ENCODE data around the gene CYP2A7.
"Not testable (repeated sequence)": the region's sequence is repeated elsewhere in the genome, so short reads cannot be mapped to it uniquely, and the experiment has no call there.

Gene CYP2A7

DNA sequence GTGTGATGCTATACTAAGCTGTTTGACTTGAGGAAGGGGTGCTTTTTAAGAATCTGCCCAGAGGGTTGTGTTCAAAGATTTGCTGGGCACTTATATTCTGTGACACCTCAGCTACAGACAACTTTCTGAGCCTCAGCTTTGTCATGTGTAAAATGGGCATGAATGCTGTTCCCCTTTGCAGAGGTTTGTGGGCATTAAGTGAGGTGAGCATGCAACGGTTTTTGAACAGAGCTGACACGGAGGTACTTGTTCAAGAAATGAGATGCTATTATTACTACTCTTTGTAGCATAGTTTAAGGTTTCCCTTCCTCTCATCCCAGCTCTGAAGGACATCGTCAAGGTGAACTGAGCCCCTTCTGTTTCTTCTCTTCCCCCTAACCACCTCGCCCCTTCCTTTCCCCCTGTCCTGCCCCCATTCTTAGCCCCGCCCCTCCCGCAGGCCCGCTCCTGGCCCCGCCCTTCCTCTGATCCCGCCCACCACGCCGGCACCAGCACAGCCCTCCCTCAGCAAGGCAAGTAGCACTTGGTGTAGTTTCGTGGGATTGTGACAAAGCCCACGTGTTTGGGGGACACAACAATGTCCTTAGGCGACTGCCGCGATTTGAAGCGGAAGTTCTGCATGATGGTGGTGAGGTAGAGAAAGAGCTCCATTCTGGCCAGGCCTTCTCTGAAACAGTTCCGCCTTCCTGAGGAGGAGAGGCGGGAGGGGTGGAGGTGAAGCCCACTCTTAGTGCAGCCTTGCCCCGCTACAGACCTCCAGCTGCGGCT, 26.1 kb upstream of the CYP2A7 start:
- no peaks in the 10 kb centered on the region for H3K4me1 ChIP-seq (ENCODE audit: insufficient read depth, low read length)
- H3K9ac ChIP-seq (ENCODE audit: low read depth, low read length), result peak overlapping the region; percentile 34; the same call in 1 of the 2 replicates
- no peaks in the 10 kb centered on the region for H3K36me3 ChIP-seq (ENCODE audit: insufficient read depth, low read length)
- H3K9me3 ChIP-seq (ENCODE audit: control insufficient read depth, insufficient read depth, low read length), result no peaks in the 10 kb centered on the region

DNA sequence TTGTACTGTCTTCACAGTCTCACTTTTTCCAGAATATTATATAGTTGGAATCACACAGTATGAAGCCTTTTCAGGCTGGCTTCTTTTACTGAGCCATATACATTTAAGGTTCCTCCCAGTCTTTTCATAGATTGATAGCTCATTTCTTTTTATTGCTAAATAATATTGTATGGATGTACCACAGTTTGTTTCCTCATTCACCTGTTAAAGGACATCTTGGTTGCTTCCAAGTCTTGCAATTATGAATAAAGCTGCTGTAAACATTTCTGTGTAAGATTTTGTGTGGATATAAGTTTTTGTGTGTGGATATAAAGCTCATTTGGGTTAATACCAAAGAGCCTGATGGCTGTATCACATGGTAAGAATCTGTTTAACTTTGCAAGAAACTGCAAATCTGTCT, 24.5 kb upstream of the CYP2A7 start:
- Histone ChIP-seq H3K4me1 (ENCODE audit: insufficient read depth, low read length) (no peaks in the 10 kb centered on the region), H3K9me3 (ENCODE audit: control insufficient read depth, insufficient read depth, low read length) (no peaks in the 10 kb centered on the region), H3K36me3 (ENCODE audit: insufficient read depth, low read length) (no peaks in the 10 kb centered on the region), H3K9ac (ENCODE audit: low read depth, low read length) (no peak overlapping the region)

DNA sequence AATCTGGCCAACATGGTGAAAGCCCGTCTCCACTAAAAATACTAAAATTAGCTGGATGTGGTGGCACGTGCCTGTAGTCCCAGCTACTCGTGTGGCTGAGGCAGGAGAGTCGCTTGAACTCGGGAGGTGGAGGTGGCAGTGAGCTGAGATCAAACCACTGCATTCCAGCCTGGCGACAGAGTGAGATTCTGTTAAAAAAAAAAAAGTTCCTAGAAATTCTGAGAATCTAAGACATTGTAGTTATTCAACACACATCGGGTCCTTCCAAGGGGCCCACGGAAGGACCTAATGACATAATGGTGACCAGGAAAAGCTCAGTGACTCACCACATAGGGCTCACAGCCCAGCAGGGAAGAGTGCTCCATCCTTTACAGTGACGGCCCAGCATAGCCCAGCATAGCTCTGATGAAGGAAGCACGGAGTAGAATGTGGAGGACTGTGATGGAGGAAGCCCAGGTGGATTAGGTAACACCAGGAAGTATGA, 22.7 kb upstream of the CYP2A7 start:
- H3K4me1 ChIP-seq (ENCODE audit: insufficient read depth, low read length); H3K36me3 ChIP-seq (ENCODE audit: insufficient read depth, low read length); H3K9me3 ChIP-seq (ENCODE audit: control insufficient read depth, insufficient read depth, low read length); H3K9ac ChIP-seq (ENCODE audit: low read depth, low read length): not testable (repeated sequence)

DNA sequence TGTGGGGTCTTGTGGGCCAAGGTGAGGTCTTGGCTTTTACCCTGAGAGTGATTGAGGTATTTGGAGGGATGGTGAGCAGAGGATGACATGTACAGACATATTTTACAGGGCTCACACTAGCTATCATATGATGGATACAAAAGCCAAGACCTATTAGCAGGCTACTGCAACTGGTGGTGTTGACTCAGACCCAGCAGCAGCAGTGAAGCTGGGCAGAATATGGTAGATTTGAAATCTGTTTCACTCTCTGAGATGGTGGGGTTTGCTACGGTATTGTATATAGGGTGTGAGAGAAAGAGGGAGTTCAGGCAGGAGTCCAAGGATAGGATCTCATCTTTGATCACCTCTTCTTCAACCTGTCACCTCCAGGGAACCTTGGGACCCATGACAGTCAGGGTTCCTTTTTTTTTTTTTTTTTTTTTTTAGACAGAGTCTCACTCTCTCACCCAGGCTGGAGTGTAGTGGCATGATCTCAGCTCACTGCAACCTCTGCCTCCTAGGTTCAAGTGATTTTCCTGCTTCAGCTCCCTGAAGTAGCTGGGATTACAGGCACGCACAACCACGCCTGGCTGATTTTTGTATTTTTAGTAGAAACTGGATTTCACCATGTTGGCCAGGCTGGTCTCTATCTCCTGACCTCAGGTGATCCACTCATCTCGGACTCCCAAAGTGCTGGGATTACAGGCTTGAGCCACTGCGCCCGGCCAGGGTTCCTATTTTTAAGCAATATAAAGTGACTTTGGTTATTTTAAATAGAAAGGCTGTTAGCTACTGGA, 20.1 kb upstream of the CYP2A7 start:
- H3K4me1 ChIP-seq (ENCODE audit: insufficient read depth, low read length); H3K9me3 ChIP-seq (ENCODE audit: control insufficient read depth, insufficient read depth, low read length); H3K9ac ChIP-seq (ENCODE audit: low read depth, low read length); H3K36me3 ChIP-seq (ENCODE audit: insufficient read depth, low read length): not testable (repeated sequence)

DNA sequence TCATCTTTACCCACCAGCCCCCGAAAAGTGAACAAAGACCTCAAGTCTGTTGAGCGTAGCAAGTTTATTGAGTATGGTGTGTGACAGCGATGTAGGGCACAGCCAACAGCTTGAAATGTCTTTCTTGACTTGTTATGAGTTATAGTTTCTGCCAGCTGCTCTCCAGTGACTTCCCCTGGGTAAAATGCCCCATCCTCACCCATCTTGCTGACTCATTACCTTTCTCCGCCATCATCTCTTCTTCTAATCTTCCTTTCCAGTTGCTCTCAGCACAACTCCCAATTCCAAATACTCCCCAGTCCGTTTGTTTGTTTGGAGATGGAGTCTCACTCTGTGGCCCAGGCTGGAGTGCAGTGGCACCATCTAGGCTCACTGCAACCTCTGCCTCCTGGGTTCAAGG, 18.5 kb upstream of the CYP2A7 start:
- not testable (repeated sequence) for H3K9me3 ChIP-seq (ENCODE audit: control insufficient read depth, insufficient read depth, low read length); H3K4me1 ChIP-seq (ENCODE audit: insufficient read depth, low read length); H3K9ac ChIP-seq (ENCODE audit: low read depth, low read length); H3K36me3 ChIP-seq (ENCODE audit: insufficient read depth, low read length)

DNA sequence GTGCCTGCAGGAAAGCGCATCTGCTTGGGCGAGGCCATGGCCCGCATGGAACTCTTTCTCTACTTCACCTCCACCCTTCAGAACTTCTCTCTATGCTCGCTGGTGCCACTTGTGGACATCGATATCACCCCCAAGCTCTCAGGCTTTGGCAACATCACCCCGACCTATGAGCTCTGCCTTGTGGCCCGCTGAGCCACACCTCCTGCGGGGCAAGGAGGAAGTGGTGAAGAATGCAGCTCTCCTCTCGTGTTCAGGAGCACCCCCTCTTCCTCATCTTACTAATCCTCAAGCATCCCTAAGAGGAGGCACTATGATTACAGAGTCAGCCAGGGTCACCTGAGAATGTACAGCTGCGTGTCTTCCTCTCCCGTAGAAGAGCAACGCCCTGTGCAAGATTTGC, 17.9 kb upstream of the CYP2A7 start:
- not testable (repeated sequence) for H3K36me3 ChIP-seq (ENCODE audit: insufficient read depth, low read length); H3K9me3 ChIP-seq (ENCODE audit: control insufficient read depth, insufficient read depth, low read length); H3K9ac ChIP-seq (ENCODE audit: low read depth, low read length); H3K4me1 ChIP-seq (ENCODE audit: insufficient read depth, low read length)

DNA sequence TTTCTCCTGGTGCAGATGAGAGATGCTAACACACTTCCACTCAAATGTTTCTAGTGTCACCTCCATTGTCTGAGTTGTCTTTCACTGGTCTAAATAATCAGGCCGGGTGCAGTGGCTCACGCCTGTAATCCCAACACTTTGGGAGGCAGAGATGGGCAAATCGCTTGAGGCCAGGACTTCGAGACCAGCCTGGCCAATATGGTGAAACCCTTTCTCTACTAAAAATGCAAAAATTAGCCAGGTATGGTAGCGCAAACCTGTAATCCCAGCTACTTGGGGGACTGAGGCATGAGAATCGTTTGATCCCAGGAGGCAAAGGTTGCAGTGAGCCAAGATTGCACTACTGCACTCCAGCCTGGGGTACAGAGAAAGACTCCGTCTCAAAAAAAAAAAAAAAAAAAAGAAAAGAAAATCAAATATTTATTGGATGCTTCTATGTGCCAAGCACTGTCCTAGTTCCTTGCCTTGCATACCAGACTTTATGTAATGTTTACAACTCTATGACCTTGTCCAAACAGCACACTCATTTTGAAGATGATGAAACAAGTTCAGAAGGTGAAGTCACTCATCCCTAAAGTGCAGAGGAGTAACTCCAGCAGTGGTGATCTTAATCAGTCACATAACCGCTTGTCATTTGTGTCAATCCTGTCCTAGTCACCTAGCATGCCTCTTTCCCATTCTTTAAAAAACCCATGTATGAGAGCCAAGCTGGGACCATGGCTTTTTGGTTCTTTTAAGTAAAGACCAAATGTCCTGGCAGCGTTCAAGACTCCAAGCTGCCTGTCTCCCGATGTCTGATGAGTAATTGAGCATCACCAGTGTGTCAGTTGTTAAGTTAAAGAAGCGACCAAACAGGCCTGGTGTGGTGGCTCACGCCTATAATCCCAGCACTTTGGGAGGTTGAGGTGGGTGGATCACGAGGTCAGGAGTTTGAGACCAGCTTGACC, 15.1 kb upstream of the CYP2A7 start:
- H3K9ac ChIP-seq (ENCODE audit: low read depth, low read length); H3K4me1 ChIP-seq (ENCODE audit: insufficient read depth, low read length); H3K9me3 ChIP-seq (ENCODE audit: control insufficient read depth, insufficient read depth, low read length); H3K36me3 ChIP-seq (ENCODE audit: insufficient read depth, low read length): not testable (repeated sequence)

DNA sequence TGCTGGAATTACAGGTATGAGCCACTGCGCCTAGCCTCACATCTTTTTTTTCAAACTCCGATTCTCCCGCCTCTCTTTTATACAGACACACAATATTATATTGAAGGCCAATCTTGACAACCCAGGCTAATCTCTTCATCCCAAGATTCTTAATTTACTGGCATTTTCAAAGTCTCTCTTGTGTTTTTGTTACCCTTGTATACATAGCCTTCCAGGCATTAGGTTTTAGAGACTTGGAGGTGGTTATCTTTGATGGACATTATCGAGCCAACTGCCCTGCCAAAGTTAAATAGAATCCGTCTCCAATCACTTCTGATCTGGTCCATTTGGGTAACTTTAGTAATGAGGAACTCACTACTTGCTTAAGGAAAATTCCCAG, 14.4 kb upstream of the CYP2A7 start:
- no peaks in the 10 kb centered on the region for H3K9me3 ChIP-seq (ENCODE audit: control insufficient read depth, insufficient read depth, low read length)
- no peak overlapping the region for H3K9ac ChIP-seq (ENCODE audit: low read depth, low read length)
- H3K4me1 ChIP-seq (ENCODE audit: insufficient read depth, low read length), result no peaks in the 10 kb centered on the region
- no peaks in the 10 kb centered on the region for H3K36me3 ChIP-seq (ENCODE audit: insufficient read depth, low read length)

DNA sequence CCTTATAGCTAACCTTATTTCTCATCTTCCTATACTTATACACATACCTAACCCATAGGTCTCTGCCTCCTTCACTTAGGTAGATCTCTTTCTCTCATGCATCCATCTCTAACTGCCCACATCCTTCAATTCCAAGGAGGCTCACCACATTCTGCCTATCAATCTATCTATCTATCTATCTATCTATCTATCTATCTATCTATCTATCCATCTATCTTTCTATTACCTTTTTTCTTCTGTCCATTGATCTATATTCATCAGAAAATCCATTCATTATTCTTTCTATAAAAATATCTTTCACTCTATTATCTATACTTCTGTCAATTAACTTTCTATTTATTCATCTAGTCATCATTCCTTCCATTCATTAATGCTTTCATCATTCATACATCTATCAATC, 11.1 kb upstream of the CYP2A7 start:
- Histone ChIP-seq H3K9me3 (ENCODE audit: control insufficient read depth, insufficient read depth, low read length) (no peaks in the 10 kb centered on the region), H3K36me3 (ENCODE audit: insufficient read depth, low read length) (no peaks in the 10 kb centered on the region), H3K9ac (ENCODE audit: low read depth, low read length) (no peak overlapping the region), H3K4me1 (ENCODE audit: insufficient read depth, low read length) (no peaks in the 10 kb centered on the region)

DNA sequence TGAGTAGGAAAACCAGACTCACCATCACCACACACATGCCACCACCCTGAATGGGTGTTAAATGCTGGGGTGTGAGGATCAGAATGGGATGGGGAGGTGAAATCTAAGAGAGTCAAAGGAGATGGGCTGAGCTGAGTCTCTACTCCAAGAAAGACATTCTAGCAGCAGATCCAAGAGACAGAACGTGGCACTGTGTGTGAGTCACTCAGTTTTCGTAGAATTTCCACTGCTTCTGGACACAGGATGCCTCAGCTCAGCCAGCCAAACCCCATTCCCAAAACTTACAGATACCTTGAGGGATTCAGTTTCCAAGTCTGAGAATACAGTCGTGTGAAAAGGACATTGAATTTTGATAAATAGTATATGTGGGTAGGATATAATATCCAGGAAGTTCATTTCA, 7.3 kb upstream of the CYP2A7 start:
- no peaks in the 10 kb centered on the region for H3K36me3 ChIP-seq (ENCODE audit: insufficient read depth, low read length)
- no peak overlapping the region for H3K9ac ChIP-seq (ENCODE audit: low read depth, low read length)
- H3K9me3 ChIP-seq (ENCODE audit: control insufficient read depth, insufficient read depth, low read length), result no peaks in the 10 kb centered on the region
- no peaks in the 10 kb centered on the region for H3K4me1 ChIP-seq (ENCODE audit: insufficient read depth, low read length)

DNA sequence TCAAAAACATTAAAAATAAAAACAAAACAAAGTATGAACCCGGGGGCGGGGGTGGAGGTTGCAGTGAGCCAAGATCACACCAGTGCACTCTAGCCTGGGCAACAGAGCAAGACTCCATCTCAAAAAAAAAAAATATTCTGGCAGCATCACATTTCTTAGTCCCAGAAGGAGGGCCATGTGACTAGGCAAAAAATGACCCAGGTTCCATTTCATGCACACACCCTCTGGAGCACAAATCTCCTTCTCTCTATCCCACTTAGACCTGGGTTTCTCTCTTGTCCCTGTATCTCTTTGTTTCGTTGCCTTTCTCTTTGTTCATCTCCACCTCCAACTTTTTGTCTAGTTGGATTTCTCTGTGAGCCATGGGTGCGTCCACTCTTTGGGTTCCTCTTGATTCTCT, 6.2 kb upstream of the CYP2A7 start:
- Histone ChIP-seq H3K9ac (ENCODE audit: low read depth, low read length) (no peak overlapping the region), H3K4me1 (ENCODE audit: insufficient read depth, low read length) (no peaks in the 10 kb centered on the region), H3K9me3 (ENCODE audit: control insufficient read depth, insufficient read depth, low read length) (no peaks in the 10 kb centered on the region), H3K36me3 (ENCODE audit: insufficient read depth, low read length) (no peaks in the 10 kb centered on the region)

DNA sequence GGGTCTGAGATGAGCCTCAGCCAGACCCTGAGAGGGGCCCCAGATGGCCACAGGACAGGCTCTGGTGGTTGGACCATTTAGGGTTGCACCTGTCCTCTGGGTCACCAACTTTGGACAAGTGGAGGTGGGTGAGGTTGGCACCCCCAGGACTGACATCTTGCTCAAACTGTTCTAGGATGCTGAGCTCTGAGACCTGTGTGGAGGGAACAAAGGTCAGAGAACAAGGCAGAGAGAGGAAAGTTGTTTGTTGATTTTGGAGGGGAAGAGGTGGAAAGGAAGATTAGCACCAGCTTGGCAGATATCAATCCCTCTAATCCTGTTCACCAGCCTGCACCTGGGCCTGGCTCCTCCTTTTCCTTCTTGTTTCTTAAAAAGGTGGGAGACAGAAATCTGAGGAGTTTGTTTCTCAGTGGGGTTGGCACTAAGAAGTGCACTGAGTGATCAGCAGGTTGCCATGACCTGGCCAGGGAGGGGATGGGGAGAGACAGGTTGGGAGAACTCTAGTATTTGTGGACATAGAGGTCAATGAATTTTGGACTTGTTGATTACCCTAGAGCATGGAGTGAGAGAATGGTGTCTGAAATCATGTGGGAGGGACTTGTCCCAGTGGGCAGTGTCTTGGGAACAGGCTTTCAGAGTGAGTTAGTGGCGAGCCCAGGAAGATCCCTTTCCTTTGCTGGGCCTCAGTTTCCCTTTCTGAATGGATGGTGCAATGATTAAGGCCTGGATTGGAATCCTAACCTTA, 2.3 kb upstream of the CYP2A7 start:
- not testable (repeated sequence) for H3K4me1 ChIP-seq (ENCODE audit: insufficient read depth, low read length); H3K36me3 ChIP-seq (ENCODE audit: insufficient read depth, low read length); H3K9me3 ChIP-seq (ENCODE audit: control insufficient read depth, insufficient read depth, low read length); H3K9ac ChIP-seq (ENCODE audit: low read depth, low read length)

DNA sequence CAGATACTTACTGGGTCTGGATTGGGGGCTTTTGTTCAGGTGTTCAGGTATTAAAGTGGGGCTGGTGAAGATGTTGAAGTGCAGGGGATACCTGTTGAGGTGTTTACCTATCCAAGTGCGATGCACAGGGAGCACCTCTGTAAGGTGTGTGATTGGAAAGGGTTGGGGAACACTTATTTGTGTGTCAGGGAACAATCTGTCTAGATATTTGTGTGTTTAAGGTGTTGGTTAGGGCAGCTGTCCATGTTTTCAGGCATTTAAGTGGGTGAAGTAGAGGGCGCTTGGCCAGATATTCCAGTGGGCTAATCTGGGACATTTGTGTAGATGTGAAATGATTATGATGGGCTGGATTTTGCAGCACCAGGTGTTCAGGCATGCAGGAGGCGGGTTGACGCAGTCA, 2.7 kb downstream of the CYP2A7 start:
- H3K9ac ChIP-seq (ENCODE audit: low read depth, low read length); H3K9me3 ChIP-seq (ENCODE audit: control insufficient read depth, insufficient read depth, low read length); H3K36me3 ChIP-seq (ENCODE audit: insufficient read depth, low read length); H3K4me1 ChIP-seq (ENCODE audit: insufficient read depth, low read length): not testable (repeated sequence)

DNA sequence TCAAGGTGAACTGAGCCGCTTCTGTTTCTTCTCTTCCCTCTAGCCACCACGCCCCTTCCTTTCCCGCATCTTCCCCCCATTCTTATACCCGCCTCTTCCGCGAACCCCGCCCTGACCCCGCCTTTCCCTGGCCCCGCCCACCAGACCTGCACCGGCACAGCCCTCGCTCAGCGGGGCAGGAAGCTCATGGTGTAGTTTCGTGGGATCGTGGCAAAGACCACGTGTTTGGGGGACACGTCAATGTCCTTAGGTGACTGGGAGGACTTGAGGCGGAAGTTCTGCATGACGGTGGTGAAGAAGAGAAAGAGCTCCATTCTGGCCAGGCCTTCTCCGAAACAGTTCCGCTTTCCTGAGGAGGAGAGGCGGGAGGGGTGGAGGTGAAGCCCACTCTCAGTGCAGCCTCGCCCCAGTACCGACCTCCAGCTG, 6.5 kb downstream of the CYP2A7 start:
- not testable (repeated sequence) for H3K9me3 ChIP-seq (ENCODE audit: control insufficient read depth, insufficient read depth, low read length); H3K4me1 ChIP-seq (ENCODE audit: insufficient read depth, low read length); H3K36me3 ChIP-seq (ENCODE audit: insufficient read depth, low read length)
- peak overlapping the region; percentile 36; the same call in 1 of the 2 replicates for H3K9ac ChIP-seq (ENCODE audit: low read depth, low read length)

Data from ES-I3 (cell line).